ENCODE data around the gene FKBP3.

Gene FKBP3

GRCh38 chr14:45065956-45066355, 68.3 kb downstream of the FKBP3 start:
- no peaks in the 10 kb centered on the region for H3K9me3 ChIP-seq
- no peak overlapping the region for H3K27ac ChIP-seq
- DNase-seq: no peak
- peaks cover 13 to 21% (median 17%) of the 10 kb centered on the region in 3 donors for H3K36me3 ChIP-seq
- intact Hi-C loops (cut with DNase I; ENCODE audit: low total_unique reads): no loop called here
- H3K4me3 ChIP-seq: no peak overlapping the region
- no peak for TF ChIP-seq CTCF (IDR thresholded peaks at IDR 0.05)
- no peaks in the 10 kb centered on the region for H3K27me3 ChIP-seq
- peaks cover 0 to 6% (median 3%) of the 10 kb centered on the region in 4 donors for H3K4me1 ChIP-seq
